ENCODE data around the gene GJA1. TPM values are rescaled to one million over a fixed set of nuclear protein-coding genes. Genes with fewer than 3 reads are reported as not detected.

The GJA1 gene
- total RNA-seq, 1 experiment from 2014 or later: 528 TPM

GRCh38 chr6:121437851-121438651 lies 2.6 kb downstream of the GJA1 start:
- H3K4ac ChIP-seq (ENCODE audit: low read depth, low read length): no peak overlapping the region; the same call in 1 of the 2 replicates
- peak; percentile 71 for DNase-seq
- H3K27me3 Mint-ChIP-seq (ENCODE audit: low read depth): no peaks in the 10 kb centered on the region
- no peaks in the 10 kb centered on the region for H3K23me2 ChIP-seq (ENCODE audit: insufficient read length, low read depth, low read length, poor library complexity, severe bottlenecking)
- H3K9me3 Mint-ChIP-seq: peaks cover 2 to 3% of the 10 kb centered on the region in 2 experiments; a peak in 2 of 5 replicates
- H2BK5ac ChIP-seq (ENCODE audit: insufficient read length, low read length): no peak overlapping the region
- H3K27ac Mint-ChIP-seq: peak overlapping the region; percentile 96 to 100 (median 99)
- H3T11ph ChIP-seq (ENCODE audit: low read length): no peak overlapping the region
- H3K9ac ChIP-seq (ENCODE audit: extremely low read depth, insufficient read length, low read length): peak overlapping the region; percentile 96
- no CpG with 5 or more reads among the region's 18 CpGs for WGBS (ENCODE audit: extremely low coverage, insufficient read length, low lambda C conversion rate)
- H4K8ac ChIP-seq (replicated peaks; ENCODE audit: insufficient read length, low read depth, low read length): no peak overlapping the region
- H3K4me1 Mint-ChIP-seq: peaks cover 49 to 55% of the 10 kb centered on the region in 2 experiments
- no peak overlapping the region for H2AK5ac ChIP-seq (ENCODE audit: insufficient read length, low read length)
- peak overlapping the region; percentile 79 for H3K27ac ChIP-seq (ENCODE audit: insufficient read length, low read depth, low read length)
- H2BK12ac ChIP-seq (ENCODE audit: insufficient read length, low read depth, low read length): no peak overlapping the region
- H3K18ac ChIP-seq (ENCODE audit: insufficient read length, low read depth, low read length): peak overlapping the region; percentile 56
- H3K14ac ChIP-seq (ENCODE audit: insufficient read depth, low read length): peak overlapping the region; percentile 62; the same call in 1 of the 2 replicates
- no peaks in the 10 kb centered on the region for H3K9me3 ChIP-seq (ENCODE audit: control insufficient read depth, low read depth, low read length)
- H3K79me2 ChIP-seq (ENCODE audit: insufficient read depth, low read length): peaks cover 55% of the 10 kb centered on the region
- H4K91ac ChIP-seq (ENCODE audit: insufficient read length, low read depth, low read length): no peak overlapping the region
- H3K79me1 ChIP-seq (ENCODE audit: insufficient read depth, low read depth, low read length, poor library complexity, severe bottlenecking): no peaks in the 10 kb centered on the region
- no peak overlapping the region for H2AFZ ChIP-seq (ENCODE audit: low read length)
- peak overlapping the region; percentile 11 for H4K5ac ChIP-seq (ENCODE audit: insufficient read length, low read depth, low read length)
- no peak for TF ChIP-seq CTCF (conservative IDR thresholded peaks at IDR 0.05)
- H3K4me2 ChIP-seq (ENCODE audit: insufficient read depth, insufficient read length, low read length): peak overlapping the region; percentile 92
- peaks cover 33 to 41% (median 36%) of the 10 kb centered on the region in 3 experiments for H3K36me3 Mint-ChIP-seq (ENCODE audit: insufficient read depth in 1 of 3, low read depth in 3 of 3)
- H3K56ac ChIP-seq (ENCODE audit: insufficient read length, low read depth, low read length): peak overlapping the region; percentile 47
- no peak overlapping the region for H2BK120ac ChIP-seq (ENCODE audit: low read depth, low read length, poor library complexity, severe bottlenecking)
- H2BK20ac ChIP-seq (ENCODE audit: low read depth, low read length, poor library complexity, severe bottlenecking): no peak overlapping the region
- H3K23ac ChIP-seq (ENCODE audit: insufficient read length, low read depth, low read length): no peak overlapping the region
- H3K4me3 Mint-ChIP-seq: peak overlapping the region; percentile 83 to 94
- peaks cover 4% of the 10 kb centered on the region; the same call in 1 of the 2 replicates for H3K4me1 ChIP-seq (ENCODE audit: insufficient read depth, low read length)
- H2BK15ac ChIP-seq (ENCODE audit: low read depth, low read length): no peak overlapping the region
- H3K27me3 ChIP-seq (ENCODE audit: insufficient read depth, low read length): no peaks in the 10 kb centered on the region
- H4K20me1 ChIP-seq (ENCODE audit: control insufficient read depth, insufficient read depth, insufficient read length): no peaks in the 10 kb centered on the region

Measured in H9 (cell line).